Hematopoietic multipotent progenitor cell treated with erythropoietin and hydrocortisone succinate and interleukin-3 and kit ligand, for 4 days (in vitro differentiated cells): Measurements from ENCODE around the gene RGS9.
"Not testable (repeated sequence)": the region's sequence is repeated elsewhere in the genome, so short reads cannot be mapped to it uniquely, and the experiment has no call there.

ENCODE experiments used
- DNase-seq: peaks from one replicate; pipeline ENCODE4 v3.0.0-alpha.2; 2015

Gene RGS9

DNA sequence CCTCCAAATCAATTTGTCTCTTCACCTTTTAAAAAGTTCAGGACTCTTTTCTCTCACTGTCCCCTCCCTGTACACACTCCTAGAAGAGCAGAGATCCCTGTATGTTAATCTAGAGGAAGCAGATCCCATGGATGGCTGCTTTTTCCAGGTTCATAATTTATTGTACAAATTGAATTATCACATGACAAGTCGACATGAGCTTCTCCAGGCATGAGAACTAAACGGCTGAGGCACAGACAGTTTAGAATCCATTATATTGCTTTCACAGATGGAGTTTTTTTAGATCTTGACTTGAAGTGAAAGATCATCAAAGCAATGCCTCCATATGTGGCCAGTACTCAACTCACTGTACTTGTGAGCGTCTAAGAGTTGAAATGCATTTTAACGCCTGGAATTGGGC lies 47.9 kb downstream of the RGS9 start:
- no peak for DNase-seq

DNA sequence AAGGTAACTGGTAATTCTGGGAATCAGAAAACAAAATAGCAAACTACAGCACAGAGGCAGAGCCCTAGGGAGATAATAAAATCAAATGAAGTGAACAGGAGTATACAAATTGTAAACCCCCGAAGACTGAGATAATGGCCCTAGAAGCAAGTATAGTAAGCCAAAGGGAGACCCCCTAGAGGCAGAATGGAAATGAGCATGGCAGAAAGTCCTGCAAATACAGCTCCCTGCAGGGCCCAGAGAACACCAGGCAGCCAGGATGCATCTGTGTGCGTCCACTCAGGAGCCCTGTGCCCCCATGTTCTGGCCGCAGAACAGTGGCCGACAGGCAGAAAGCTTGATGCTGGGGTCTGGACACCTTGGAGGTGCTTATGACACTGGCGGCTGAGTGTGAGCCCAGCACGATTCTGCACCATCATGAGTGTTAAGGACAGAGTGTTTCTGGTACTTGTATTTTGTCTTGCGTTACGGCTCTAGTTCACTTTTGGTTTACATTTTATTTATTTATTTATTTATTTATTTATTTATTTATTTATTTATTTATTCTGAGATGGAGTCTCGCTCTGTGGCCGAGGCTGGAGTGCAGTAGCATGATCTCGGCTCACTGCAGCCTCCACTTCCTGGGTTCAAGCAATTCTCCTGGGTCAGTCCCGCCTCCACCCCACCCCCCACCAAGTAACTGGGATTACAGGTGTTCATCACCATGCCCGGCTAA lies 48.7 kb downstream of the RGS9 start:
- DNase-seq = peak; percentile 31

DNA sequence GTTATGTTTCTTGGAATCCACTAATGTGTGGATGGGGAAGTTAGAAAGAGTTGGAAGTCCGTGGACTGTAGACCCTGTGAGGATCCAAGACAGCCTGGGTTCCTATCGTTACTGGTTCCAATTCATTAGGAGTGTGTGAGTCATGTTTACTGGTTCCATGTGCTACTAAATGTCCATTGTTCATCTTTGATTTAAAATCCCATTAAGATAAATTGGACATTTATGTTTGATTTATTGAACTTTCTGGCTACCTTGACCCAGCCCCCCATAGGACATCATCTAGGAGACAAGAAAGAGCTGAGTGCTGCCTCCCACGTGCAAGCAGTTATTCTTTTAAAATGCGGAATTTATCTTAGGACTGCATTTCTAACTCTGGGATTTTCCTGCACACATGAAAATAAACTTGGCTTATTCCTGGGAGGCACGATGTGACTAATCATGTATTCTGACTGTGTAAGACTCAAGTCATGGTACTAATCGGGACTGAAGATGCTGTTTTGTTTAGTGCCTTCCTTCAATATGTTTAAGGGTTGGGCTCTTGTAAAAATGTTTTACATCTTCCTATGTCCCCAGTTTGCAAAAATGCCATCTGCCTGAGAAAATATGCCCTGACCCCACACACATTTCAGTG lies 53.4 kb downstream of the RGS9 start:
- DNase-seq = no peak

DNA sequence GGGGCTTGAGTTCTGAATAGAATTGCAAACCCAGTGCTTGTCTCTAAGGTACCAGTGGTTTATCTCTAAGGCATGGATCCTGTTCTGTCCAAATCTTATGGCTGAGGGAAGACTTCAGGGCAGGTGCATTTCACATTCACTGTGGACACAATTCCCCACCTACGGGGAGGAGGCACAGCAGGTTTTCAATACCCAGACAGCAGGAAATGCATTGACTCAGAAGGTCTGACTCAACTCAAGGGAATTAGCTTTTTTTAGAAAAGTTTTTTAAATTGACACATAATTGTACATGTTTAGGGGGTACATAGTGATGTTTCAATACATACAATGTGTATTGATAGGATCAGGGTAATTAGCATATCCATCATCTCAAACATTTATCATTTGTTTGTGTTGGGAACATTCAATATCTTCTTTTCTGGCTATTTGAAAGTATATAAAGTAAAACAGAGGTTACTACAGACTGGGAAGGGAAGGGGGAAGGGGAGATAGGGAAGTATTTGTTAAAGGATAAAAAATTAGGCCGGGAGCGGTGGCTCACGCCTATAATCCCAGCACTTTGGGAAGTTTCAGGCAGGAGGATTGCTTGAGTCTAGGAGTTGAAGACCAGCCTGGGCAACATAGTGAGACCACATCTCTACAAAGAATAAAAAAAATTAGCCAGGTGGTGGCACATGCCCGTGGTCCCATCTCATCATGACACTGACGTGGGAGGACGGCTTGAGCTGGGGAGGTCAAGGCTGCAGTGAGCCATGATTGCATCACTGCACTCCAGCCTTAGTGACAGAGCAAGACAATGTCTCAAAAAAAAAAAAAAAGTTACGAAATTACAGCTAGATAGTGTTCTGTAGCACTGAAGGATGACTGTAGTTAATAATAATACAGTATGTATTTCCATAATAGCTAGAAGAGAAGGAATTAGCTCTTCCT lies 54.9 kb downstream of the RGS9 start:
- DNase-seq = no peak

DNA sequence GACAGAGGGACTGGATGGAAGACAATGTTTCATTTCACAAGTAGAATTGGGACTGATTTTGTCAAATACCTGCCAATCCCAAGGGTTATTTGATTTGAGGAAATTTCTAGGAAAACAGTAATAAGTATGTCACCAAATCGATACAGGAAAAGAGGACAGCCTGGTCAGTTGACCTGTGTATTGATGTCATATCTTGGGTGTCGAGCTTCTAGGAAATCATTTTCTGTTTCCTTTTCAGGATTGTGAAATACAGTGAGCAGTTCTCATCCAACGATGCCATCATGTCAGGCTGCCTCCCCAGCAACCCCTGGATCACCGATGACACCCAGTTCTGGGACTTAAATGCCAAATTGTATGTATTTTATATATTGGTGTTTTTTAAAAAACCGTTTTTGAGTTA lies 56.1 kb downstream of the RGS9 start:
- DNase-seq = no peak

DNA sequence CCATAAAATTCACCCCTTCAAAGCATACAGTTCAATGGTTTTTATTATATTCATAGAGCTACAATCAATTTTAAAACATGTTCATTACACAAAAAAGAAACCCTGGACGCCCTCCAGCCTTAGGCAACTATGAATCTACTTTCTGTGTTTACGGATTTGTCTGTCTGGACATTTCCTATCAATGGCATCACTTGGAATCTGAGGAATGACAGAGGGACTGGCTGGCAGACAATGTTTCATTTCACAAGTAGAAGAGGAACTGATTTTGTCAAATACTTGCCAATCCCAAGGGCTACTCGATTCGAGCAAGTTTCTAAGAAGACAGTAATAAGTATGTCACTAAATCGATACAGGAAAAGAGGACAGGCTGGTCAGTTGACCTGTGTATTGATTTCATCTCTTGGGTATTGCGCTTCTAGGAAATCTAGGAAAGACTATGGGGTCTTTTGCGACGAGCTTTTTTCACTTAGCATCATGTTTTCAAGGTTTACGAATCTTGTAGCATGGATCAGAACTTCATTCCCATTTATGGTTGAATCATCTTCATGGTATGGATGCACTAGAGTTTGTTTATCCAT lies 56.6 kb downstream of the RGS9 start:
- no peak for DNase-seq

DNA sequence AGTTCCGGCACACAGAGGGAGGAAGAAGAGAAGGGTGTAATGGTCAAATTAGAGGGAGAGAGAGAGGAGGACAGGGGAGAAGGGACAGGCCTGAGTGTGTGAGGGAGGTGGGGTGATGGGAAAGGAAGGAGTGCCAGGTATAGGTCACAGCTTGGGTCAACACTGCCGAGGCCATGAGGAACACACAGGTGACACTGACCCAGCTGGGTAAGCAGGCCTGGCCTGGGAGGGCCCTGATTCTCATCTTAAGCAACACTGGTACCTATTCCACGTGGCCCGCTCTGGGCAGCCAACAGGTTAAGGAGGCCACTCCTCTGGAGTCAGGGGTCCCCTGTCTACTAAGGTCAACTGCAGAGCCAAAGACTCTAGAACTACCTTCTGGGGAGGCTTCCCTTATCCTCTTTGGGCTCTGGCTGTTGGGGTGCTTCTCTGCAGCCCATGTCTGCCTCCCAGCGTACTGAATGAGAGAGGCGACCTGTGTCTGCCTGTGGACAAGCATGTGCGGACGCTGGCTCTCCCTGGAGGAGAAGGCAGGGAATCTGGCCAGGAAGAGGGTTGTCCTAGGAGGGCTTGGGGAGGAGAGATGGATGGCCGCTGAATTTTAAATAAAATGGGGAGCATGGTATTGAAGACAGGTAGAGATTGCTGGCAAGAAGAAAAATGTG lies 57.6 kb downstream of the RGS9 start:
- DNase-seq = no peak

DNA sequence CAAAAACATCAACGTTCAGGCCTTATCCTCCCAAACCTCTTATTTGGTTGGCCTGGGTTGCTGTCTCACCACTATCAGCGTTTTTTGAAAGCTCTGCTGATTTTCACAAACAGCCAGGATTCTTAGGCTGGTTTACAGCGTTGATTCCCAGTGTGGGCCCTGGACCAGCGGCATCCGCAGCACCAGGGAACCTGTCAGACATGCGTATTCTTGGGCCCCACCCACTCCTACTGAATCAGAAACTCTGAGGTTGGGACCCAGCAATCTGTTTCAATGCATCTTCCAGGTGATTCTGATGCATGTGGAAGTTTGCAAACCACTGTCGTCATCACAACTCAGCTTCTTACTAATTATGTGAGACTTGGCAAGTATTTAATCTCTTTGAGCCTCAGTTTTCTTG lies 58.5 kb downstream of the RGS9 start:
- no peak for DNase-seq

DNA sequence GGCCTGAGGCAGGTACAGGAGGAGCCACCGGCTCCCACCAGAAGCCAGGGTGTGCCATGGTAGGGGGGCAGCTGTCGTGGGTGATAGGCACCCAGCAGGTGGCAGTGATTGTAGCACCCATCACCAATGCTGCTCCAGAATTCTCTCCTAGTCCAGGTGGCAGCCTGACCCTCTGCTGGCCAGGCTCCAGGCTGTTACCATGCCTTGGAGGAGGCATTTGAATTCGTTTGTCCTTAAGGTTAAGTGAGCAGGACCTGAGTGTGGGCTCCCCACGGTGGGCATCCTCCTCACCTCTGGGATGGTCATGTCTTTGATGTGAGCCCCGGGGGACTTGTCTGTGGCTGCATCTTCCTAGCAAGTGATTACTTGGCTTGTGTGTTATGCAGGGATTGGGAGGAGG lies 59.4 kb downstream of the RGS9 start:
- no peak for DNase-seq

DNA sequence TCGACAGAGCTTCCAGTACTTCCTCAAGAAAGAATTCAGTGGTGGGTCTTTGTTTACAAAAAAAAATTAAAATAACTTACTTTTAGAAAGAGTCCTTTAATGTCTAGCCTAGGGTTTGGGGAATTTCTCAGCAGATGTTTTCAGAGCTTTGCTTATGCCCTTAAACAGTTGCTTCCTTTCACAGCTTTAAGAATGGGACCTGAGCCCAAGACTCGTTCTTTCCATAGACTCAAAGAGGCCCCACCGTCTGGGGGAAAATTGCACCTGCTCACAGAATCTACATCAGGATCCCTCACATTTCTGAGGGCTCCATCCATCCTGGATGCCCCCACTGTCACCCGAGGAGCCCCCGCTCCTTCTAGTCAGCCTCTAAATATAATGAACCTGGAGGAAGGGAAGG lies 60.0 kb downstream of the RGS9 start:
- DNase-seq = no peak

DNA sequence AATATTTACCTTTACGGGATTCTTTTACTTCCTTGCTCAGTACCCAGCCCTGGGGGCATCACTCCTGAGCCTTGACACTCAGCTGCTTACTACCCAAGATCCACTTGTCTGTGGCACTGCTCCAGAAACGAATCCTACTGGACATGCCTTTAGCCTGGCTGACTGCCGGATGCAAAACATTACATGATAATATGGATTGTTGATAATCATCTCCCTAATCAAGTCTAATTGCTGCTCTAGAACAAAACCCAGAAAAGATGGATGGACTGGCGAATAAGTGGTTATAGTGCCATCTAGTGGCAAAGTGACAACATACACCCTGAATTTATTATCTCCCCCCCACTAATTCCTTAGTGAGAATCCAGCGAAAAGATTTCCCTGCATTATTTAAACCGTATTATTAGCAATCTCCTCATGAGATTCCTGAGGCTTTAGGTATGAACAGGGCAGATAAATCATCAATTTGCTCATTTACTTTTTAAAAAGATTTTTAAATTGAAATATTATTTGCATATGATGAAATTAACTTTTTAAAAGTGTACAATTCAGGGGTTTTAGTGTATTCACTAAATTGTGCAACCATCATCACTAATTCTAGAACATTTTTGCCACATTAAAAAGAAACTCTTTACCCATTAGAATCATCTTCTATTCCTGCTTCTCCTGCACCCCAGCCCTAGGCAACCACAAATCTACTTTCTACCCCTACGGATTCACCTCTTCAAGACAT lies 61.6 kb downstream of the RGS9 start:
- DNase-seq = peak; percentile 85

DNA sequence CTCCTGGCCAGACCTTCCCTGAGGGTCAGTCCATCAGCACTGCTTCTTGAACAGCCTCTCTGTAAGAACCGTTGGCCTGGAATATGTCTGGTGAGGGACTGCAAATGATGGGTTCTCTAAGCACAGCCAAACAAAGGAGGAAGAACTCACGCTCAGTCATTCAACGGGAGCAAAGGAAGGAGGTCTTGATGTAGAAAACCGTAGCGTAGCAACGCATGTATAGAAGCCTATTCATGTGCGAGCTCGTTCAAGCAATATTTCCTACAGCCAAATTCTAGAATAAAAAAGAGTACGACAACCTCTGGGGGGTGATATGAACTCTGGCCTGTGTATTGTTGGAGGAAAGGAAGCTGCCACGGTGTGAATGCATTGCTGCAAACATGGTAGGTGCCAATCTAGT lies 64.2 kb downstream of the RGS9 start:
- no peak for DNase-seq

DNA sequence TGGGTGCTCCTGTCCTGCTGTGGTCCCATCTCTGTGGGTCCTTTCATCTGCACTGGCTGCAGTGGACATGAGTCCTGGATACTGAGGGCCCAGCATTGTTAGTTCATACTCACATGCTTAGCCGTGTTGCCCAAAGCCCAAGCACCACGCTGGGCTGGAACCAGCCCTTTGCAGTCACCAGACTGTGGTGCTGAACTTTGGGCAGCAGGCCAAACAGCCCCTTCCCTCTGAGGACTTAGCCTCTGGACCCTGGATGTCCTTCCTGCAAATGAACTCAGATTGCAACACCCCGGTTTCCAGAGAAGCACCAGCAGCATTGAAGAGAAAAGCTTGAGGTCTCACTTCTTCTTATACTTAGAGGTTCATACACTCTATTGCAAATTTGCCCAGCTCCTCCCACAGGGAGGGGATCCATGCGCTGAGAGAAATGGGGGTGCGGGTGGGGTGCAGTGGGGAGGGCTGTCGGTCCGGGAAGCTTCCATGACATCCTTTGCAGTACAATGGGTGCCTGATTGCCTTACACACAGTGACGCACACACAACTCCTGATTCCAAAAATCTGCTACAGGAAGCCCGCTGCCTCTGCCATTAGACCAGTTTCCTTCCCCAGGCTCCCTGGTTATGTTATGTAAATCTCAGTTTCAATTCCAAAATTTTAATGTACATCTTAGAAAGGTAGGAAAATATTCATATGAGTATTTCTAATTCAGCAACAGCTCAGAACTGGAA lies 65.8 kb downstream of the RGS9 start:
- DNase-seq = no peak

DNA sequence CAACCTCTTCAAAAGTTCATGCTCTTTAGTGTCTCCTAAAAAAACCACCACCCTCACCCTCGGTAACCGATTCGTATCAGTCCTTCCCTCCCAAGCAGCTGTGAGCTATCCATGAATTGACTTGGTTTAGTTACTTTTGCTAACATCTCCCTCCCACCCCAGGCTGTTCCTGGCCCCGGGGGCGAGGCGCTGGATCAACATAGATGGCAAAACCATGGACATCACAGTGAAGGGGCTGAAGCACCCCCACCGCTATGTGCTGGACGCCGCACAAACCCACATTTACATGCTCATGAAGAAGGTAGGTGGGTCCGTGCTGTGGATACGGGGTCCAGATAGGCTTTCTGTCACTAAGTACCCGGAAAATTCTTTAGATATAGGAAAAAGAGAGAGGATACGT lies 66.8 kb downstream of the RGS9 start:
- DNase-seq = no peak

DNA sequence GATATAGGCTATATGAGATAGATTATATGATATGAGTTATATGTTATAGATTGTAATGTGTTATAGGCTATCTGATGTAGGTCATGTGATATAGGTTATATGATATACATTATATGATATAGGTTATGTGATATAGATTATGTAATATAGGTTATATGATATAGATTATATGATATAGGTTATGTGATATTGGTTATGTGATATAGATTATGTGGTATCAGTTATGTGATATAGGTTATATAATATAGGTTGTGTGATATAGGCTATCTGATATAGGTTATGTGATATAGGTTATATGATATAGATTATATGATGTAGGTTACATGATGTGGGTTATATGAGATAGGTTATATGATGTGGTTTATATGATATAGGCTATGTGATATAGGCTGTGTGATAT lies 68.5 kb downstream of the RGS9 start:
- DNase-seq = no peak

DNA sequence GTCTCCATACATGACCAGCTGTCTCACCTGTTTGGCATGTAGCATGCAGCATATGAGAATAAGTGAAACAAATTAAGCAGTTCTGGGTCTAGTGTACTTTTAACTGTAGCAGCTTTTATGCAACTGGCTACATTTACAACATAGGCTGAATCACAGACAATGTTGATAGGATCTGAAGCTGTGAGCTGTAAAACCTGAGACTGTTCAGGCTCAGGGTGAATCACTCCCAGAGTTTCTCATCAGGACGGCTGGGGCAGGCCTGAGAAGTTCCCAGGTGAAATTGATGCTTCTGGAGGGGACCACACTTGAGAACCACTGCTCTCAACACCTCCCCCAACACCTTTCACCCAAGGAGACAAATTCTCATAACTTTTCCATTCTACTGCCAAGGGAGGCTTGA lies 70.3 kb downstream of the RGS9 start:
- not testable (repeated sequence) for DNase-seq

DNA sequence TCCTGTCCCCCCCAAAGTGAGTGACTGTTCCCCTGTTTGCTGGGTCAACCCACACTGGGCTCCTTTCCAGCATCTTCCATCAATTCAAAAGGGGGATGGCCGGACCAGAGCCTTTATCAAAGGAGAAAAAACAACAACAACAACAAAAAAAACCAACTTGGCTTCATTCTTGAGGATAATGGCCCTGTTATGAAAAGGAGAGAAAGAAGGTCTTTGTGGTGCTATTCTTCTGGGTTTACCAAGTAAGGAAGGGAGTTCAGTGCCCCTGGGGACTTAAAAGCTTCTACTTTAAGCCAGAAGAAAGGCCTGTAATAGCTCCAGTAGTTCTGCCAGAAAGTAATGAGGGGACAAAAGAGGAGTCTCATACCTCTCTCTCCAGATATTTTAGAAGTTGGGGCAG lies 71.5 kb downstream of the RGS9 start:
- DNase-seq = no peak

DNA sequence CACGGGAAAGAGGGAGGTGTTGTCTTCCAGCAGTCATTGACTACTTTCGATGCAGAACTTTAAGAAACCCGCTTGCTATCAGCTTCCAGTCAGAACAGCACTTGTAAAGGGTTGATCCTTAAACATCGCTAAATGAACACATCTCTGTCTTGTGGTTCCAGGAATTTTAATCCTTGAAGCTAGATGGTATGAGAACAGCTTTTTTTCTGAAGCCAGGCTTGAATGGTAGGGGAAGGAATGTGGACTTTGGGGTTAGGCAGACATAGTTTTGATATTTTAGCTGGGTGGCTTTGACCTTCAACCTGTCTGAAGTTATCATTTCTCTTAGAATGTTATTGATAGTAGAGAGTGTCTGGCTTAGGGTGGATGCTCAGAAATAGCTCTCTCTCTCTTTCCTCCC lies 81.1 kb downstream of the RGS9 start:
- DNase-seq = no peak

DNA sequence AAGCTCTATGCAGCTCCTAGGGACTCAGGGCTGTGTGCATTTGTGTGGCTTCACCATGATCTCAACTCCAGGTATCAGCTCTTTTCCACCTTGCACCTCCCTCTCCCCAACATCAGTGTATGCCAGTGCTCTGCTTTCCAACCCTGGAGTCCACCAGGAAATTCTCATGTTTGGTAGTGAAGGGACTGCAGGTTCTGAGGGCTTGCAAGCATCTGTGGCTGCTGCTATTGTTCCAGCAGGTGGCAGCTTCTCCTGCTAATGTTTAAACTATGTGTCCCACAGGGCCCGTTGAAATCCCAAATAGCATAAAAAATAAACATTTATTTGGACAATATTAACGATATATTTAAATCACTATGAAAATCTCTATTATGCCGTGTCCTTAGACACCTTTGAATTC lies 82.0 kb downstream of the RGS9 start:
- peak; percentile 40 for DNase-seq

DNA sequence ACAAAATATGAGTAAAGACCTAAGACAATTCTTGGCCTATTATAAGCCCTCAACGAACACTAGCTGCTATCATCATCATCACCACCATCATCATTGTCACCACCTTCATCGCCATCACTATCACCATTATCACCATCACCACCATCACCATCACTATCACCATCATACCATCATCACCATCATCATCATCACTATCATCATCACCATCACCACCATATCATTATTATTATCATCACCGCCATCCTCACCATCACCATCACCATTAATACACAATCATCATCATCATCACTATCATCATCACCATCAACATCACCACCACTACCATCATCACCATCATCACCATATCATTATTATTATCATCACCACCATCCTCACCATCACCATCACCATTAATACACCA lies 82.5 kb downstream of the RGS9 start:
- DNase-seq = no peak

DNA sequence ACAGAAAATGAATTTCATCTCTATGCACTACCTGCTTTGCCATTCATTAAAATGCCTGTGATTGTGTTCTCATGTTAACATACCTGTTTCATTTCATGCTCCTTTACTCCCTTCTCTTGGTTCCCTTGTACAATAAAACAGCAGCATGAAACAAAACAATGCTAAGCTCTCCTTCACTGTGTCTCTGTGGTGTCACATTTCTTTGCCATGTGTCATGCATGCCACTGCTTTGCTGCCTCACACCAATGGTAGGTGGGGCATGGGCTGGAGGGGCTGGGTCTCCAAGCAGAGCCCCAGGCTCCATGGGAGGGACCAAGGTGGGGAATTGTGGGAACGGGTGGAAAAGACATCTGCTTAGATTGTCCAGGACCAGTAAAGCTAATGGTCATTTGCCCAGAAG lies 83.6 kb downstream of the RGS9 start:
- no peak for DNase-seq
